ENCODE results near the gene ARMH4.

The ARMH4 gene, protein sequence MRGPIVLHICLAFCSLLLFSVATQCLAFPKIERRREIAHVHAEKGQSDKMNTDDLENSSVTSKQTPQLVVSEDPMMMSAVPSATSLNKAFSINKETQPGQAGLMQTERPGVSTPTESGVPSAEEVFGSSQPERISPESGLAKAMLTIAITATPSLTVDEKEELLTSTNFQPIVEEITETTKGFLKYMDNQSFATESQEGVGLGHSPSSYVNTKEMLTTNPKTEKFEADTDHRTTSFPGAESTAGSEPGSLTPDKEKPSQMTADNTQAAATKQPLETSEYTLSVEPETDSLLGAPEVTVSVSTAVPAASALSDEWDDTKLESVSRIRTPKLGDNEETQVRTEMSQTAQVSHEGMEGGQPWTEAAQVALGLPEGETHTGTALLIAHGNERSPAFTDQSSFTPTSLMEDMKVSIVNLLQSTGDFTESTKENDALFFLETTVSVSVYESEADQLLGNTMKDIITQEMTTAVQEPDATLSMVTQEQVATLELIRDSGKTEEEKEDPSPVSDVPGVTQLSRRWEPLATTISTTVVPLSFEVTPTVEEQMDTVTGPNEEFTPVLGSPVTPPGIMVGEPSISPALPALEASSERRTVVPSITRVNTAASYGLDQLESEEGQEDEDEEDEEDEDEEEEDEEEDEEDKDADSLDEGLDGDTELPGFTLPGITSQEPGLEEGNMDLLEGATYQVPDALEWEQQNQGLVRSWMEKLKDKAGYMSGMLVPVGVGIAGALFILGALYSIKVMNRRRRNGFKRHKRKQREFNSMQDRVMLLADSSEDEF

DNA sequence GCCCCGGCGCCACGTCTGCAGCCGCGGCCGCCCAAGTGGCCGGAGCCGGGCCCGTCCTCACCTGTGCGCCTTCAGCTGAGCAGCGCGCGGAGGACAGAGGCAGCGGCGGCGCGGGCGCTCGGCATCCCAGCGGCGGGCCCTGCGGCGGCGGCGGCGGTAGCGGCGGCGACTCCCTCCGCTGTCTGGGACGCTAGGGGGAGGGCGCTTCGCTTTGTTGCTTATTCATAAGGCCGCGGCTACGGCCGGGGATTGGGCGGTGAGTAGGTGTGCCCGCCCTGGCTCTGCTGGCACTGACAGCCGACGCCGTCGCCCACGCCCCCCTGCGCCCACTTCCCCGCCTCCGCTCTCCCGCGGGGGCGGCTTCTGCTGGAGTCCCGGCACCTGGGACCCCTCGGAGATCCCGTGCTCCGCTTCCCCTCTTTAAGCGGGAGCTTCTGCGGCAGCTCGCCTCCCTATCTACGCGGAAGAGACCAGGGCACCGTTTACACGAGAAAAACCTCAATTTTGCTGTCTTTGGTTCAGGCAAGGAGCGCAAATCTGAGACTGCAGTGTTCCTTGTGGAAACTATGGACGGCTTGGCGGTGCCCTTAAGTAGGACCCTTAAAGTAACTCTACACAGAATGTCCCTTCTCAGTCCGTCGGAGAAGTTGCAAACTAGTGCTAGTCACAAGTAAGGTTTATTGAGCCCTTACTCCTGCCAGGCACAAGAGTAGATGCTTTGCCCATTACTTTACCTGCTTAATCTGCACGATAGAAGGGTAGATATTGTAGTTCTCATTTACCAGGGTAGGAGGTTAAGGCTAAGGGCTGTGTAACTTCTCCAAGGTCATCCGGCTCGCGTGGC is at the start of gene ARMH4:
Gene ARMH4, minus strand, starts transcription at position 200 of the 844 bp plus-strand sequence. CDS start 12,855 bp downstream, outside the sequence.
- no peak for FAIRE-seq

DNA sequence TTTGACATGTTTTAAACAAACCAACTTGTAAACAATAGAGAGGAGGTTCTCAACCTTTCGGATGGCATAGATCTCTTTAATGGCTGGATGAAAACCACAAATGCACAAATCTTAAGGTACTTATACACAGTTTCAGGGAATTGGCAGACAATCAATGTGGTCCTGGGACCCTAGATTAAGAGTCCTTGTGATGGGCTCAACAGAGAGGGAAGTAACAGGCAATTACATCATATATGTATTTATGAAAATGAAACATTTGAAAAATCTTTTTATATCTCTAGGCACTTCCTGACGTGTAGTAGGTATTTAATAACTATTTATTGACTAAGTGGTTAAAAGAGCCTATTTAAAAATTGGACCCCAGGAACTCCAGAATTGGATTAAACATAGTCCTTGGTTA is 48.8 kb upstream of the ARMH4 start:
- FAIRE-seq = no peak

DNA sequence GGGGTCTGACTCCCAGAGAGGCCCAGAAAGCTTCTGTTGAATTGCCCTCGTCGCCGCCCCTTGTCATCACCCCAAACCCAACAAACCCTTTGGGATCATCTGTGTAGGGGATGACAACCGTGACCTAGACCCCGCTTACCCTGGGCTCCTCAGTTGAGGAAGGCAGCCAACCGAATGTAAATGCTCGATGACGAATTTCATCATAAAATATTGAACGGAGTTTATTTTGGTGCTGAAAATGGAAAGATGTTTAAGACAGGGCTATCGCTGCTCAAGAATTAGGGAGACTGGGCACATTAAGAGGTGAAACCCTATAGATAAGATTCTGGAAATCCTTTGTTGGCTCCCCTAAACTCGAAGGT is 48.4 kb upstream of the ARMH4 start:
- FAIRE-seq = no peak

DNA sequence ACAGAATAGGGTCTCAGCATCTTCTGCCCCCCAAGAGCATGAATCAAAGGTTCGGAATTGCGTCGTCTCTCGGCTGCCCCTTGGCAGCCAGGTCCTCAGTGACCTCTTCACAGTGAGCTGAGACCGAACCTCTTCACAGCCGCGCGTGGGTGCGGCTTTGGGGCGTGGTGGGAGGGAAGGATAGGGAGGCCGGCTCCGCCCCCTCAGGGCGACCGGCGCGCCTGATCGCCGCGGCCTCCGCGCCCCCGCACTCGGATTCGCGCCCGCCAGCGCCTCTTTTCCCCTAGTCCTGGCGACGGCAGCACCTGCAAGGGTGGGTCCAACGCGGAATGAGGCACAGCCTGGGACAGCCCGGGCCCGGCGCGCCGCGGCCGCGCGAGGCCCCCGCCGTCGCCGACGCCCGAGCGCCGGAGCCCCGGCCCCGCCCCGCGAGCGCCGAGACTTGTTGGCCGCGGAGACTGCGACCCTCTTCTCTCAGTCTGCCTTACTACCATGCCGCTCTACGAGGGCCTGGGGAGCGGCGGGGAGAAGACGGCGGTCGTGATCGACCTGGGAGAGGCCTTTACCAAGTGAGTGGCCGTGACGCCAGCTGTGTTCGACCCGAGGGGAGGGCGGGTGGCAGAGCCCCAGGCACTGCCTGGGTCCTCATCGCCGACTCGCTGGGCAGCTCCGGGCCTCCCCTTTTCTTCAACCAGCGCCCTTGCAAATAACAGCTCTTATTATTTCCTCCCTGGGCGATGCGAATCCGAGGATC is 47.9 kb upstream of the ARMH4 start, which contains the start of gene ACTR10:
Gene ACTR10, plus strand, starts transcription at position 424 of the 754 bp plus-strand sequence. Its CDS starts 69 bp downstream, at position 493.
- FAIRE-seq = no peak

DNA sequence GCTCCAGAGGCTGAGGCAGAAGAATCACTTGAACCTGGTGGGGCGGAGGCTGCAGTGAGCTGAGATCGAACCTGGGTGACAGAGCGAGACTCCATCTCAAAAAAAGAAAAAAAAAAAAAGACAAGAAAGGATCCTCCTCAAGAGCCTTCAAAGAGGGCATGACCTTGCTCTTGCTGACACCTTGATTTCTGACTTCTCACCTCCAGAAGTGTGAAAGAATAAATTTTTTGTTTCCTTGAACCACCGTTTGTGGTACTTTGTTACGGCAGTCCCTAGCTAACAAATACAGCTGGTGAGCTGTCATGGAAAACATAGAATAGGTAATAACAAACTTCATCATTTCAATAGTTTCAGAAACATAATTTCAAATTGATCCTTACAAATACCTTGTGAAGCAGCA is 46.1 kb upstream of the ARMH4 start:
- no peak for FAIRE-seq

DNA sequence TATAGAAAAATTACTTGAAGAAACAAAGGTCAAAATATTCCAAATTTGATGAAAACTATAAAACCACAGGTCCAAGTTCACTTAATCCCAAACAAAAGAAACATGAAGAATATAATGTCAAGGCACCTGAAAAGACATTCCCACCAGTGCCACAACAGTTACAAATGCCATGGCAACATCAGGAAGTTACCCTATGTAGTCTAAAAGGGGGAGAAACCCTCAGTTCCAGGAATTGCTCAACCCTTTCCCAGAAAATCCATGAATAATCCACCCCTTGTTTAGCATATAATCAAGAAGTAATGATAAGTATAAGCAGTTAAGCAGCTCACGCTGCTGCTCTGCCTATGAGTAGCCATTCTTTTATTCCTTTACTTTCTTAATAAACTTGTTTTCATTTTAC is 44.2 kb upstream of the ARMH4 start:
- FAIRE-seq = no peak

DNA sequence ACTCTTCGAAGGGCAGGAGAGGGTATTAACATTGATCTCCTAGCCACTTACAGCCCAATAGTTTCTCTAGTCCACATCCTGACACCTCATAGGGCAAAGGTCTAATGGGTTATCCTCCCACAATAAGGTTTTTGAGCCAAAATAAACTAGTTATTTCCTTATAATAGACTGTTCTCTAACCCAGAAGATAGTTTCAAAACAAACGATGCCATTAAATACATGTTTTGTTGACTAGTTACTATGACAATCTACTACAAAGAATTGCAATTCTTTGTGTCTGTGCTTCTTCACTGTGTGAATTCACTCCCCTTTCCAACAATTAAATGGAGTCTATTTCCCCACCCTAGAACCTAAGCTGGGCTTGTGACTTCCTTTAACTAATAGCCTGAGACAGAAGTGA is 41.5 kb upstream of the ARMH4 start:
- no peak for FAIRE-seq

DNA sequence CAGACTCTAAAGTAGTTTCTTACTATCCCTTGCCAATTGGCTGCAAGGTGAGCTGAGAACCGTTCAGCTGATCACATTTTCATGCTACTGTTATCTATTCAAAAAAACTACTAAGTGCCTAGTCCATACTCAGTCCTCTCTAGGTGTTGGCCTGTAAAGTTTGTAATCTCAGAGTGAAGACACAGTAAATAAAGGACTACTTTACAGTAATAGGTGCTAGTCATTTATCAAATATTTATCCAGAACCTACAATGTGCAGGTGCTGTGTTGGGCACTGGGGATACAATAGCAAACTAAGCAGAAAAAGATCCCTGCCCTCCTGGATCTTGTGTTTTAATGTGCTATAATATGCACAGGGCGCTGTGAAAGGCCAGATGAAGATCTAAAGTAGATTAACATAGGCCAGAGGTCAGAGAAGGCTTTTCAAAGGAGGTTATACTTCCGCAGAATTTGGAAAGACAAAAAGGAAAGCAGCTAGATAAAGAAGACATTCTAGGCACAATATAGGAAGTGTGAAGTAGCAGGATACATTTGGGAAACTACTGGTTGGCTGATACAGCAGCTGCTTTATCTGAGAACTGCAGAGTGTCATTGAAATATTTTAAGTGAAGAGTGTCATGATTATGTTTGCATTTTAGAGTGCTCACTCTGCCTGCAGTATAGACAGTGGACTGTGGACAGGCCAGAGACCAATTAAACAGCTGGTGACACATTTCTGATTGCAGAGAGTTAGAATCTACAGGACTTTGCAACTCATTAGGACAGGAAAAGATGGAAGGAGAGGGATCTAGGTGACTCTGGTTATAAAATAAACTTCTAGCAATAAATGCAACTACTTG is 40.0 kb upstream of the ARMH4 start:
- FAIRE-seq = no peak

DNA sequence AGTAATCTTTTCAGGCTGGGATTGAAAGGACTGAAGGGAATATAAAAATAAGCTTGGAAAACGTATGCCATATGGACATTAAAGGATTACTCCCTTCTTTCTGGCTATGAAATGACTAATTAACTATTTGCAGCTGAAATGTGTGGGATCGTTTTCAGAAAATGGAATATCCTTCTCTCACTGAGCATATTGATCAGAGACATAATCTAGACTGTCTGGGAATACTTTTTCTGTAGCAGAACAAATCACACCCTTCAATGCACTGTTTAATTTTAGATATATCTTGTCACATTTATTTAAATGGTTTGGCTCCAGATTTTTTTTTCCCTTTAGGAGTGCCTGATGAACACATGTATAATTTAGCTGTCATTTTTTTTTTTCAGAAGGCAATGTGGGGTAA is 37.2 kb upstream of the ARMH4 start:
- FAIRE-seq = no peak

DNA sequence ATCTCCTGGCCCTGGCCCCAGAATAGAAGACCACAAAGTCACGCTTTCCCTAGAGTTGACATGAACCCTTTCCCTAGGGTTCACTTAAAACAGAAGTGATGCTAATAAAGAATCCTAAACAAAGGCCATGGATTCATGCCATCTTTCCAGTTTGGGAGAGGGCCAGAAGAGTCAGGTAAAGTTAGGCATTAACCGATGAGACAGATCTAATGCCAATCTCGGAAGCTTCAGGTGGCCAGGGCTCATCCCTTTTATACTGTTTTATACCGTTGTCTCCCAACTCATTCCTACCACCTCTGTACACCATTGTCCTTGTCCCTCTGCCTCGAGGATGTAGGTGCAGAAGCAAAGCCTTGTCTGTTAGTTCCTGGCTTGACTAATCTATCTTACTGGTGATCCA is 25.1 kb upstream of the ARMH4 start:
- no peak for FAIRE-seq

DNA sequence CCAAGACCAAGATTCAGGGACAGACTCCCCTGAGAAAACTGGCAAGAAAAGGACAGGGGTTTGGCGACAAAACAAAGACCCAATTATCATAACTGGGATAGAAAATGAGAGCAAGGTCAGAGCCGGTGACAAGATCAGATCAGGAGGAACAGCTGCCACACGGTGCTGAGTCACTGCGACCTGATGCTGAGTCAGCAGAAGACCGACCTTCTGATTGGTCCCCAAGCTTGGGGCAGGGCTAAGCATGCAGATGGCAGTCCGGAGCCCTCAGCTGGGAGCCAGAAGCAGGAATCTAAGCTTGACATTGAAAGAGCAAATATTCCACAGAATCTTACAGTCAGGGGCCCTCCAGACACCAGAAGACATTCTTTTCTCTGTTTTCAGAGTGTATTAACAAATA is 19.1 kb upstream of the ARMH4 start:
- FAIRE-seq = peak; percentile 32

DNA sequence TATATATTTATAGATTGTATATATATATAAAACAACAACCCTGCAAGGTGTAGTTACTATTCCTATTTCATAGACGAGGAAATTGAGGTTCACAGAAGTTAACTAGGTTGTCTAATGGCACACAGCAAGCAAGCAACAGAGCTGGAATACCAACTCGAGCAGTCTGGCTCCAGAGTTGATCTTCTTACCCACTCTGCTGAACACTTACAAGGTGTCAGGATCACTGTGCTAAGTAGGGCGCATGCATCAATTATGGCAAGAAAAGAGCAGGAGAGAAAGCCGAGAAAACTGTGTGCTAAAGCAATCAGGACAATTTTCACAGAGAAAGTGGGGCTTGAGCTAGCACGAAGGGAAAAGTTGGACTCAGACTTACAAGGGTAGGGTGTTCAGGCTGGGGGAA is 15.9 kb upstream of the ARMH4 start:
- no peak for FAIRE-seq

DNA sequence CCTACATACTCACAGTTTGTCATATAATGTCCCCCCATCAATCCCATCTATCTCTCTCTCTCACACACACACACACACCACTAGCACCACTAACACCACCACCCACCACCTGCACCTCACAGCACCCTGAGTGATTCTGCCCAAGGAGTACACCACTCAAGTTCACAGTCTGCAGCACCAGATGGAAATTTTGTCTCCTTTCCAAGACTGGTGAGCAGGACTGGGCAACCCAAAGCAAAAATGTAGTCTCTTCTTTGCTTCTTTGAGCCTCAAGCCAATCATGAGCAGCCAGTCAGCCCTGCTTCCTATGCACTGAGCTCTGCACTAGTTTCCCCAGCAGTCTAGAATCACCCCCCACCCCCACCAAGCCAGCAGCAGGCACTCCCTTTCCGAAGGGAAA is 15.0 kb upstream of the ARMH4 start:
- FAIRE-seq = no peak

DNA sequence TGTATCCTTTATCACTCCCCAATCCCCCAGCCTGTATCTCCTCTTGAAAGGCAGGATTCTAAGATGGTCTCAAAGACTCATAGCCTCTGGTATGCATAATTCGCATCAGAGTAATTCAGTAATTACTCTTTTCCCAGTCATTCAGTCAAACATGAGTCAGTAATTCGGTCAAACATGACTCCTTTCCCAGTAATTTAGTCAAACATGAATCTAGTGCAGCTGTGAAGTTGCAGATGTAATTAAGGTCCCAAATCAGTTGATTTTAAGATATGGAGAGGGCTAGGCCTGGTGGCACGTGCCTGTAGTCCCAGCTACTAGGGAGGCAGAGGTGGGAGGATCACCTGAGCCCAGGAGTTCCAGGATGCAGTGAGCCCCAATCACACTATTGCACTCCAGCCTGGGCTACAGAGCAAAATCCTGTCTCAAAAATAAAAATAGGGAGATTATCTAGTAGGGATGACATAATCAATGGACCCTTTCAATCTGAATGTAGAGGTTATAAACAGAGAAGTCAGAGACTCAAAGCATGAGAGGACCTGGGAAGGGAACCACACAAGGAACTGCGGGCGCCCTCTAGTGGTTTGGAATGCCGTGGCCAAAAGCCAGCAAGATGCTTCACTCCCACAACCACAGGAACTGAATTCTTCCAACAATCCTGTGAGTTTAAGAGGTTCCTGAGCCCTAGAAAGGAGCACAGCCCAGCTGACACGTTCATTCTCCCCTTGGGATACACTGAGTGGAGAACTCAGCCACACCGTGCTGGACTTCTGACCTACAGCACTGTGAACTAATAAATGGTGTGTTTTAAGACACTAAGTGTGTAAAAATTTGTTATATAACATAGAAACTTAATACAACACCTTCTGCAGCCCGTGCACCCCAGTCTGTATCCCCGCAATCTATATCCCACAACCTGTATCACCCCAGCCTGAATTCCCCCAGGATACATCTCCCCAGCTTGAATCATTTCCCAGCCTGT is 14.3 kb upstream of the ARMH4 start:
- peak; percentile 29 for FAIRE-seq

DNA sequence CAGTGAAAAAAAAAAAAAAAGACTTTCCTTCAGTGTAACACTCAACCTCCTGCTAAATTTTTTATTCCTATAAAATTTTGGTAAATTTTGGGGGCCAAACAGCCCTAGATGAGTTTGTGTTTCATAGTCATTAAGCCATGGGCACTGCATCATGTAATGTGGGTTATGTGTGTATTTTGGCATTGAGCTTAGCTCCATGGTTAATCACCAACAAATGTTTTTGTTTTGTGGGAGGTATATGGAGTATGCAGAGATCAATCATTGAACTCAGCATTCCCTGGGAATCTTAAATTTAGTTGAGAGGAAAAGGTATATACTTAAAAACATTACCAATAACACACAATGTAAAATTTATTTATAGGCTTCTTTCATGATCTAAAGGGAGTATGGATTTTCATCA is 8.5 kb upstream of the ARMH4 start:
- no peak for FAIRE-seq

DNA sequence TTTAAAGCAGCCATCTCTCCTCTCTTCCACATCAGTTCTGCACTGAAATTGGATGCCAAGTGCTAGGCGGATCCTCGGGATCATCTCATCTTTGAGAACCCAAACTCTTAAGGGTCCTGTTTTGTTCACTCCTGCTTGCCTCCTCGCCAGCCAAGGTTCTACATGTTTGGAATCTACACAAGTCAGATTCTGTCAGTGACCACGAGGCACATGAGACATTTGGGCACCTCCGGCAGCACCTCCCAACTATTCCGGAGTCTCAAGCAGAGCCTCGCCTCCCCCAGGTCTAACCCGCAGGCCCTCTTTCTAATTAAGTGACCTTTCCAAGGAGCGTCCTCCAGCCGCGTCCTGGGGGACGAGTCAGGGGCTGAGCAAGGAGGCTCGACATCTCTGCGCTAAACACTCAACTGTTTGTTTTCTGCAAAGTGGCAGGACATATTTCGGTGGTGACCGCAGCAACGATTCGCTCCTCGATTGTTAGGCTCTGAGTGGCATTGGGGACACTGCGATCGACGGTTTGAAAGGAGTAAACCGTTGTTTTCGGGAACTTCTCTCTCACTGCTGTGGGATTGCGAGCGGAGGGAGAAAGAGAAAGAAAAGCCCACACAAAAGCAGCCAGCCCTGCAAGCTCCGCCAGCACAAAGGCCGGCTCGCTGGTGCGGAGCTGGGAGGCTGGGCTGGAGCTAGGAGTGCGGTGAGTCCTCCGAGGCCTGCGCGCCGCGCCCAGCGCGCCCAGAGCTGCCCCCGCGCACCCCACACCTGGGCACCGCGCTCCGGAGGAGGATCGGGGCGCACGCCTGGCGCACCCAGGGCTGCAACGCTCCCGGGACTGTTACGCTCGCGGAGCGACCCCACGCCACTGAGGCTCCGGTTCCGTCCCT is 640 bp downstream of the ARMH4 start:
- FAIRE-seq = no peak

DNA sequence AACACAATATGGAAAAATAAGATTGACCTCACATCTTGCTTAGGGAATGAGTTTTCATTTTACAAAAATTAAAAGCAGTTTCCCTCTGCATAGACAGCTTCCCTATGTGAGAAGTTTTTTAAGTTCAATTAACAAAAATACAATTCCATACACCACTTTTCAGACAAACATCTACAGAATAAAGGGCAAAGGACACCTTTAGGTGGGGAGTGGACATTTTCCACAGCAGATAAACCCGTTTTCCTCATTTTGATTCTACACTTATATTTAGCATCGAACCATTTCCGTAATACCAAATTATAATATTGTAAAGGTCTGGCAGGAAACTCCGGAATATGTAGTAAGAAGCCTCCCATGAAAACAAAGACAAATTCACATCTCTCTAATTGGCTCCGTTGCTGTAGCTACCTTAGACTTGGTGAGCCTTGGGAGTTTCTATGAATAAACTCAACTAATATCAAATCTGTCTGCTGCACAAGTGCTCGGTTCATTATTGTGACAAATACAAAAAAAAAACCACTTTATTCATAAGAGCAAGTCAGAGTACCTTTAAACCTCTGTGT is 1.7 kb downstream of the ARMH4 start:
- no peak for FAIRE-seq

DNA sequence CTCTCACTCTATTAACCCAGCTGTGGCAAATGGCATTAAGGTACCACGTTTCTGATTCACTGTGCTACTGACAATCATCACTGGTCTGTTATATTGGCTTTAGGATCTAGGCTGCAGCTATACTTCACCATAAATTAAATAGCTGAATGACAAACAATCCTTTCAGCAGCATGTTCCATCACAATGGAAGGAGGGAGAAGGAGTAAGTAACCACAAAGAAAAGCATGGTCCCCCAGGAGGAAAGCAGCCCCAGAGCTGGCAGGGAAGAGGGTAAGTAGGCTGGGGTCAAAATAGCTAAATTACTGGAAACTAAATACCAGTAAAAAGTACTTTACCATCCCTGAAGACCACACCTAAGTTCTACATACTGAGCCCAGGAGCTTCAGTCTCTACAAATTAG is 2.8 kb downstream of the ARMH4 start:
- no peak for FAIRE-seq

DNA sequence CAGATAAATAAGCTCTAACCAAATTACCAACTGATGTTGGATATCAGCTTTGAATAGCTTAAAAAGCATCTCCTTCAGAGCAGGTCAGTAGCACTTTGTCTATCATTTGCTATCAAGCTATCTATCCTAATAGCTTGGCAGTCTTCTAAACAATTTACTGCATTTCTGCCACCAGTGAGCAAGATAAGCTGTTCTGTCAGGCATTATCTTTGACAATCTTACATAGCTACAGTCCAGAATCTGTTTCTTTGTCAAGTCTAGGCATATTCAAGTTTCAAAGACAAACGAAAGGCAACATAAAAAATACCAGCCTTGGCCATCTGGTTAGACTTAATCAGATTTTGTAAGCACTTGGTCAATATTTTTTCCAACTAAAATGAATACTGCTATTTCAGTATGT is 5.6 kb downstream of the ARMH4 start:
- no peak for FAIRE-seq

Data from A204.1 (cell line).